Measurements from ENCODE around the gene CRYBB2.
"Not testable (repeated sequence)": the region's sequence is repeated elsewhere in the genome, so short reads cannot be mapped to it uniquely, and the experiment has no call there.

CRYBB2 gene

GRCh38 chr22:25216230-25216629 lies 3.2 kb upstream of the CRYBB2 start:
- Mint-ChIP-seq H3K27ac (no peak overlapping the region), H3K4me1 (no peaks in the 10 kb centered on the region), H3K9me3 (peaks cover 2% of the 10 kb centered on the region), H3K4me3 (no peak overlapping the region), H3K27me3 (ENCODE audit: low read depth) (peaks cover 21% of the 10 kb centered on the region), H3K36me3 (ENCODE audit: low read depth) (no peaks in the 10 kb centered on the region)
- TF ChIP-seq CTCF (IDR thresholded peaks at IDR 0.05; ENCODE audit: unreplicated experiment in 3 of 3), result no peak

- Mint-ChIP-seq H3K27ac (no peak overlapping the region), H3K4me3 (no peak overlapping the region), H3K4me1 (no peaks in the 10 kb centered on the region), H3K9me3 (peaks cover 2% of the 10 kb centered on the region), H3K27me3 (ENCODE audit: low read depth) (peaks cover 35% of the 10 kb centered on the region), H3K36me3 (ENCODE audit: low read depth) (no peaks in the 10 kb centered on the region)
- no peak for TF ChIP-seq CTCF (IDR thresholded peaks at IDR 0.05; ENCODE audit: unreplicated experiment in 3 of 3)
Observed at GRCh38 chr22:25219948-25220442, 556 bp downstream of the CRYBB2 start.

GRCh38 chr22:25221790-25222189 lies 2.4 kb downstream of the CRYBB2 start:
- H3K4me3 Mint-ChIP-seq, result no peak overlapping the region
- H3K4me1 Mint-ChIP-seq, result no peaks in the 10 kb centered on the region
- H3K27ac Mint-ChIP-seq, result no peak overlapping the region
- TF ChIP-seq CTCF (IDR thresholded peaks at IDR 0.05; ENCODE audit: unreplicated experiment in 3 of 3), result no peak
- peaks cover 40% of the 10 kb centered on the region for H3K27me3 Mint-ChIP-seq (ENCODE audit: low read depth)
- no peaks in the 10 kb centered on the region for H3K9me3 Mint-ChIP-seq
- no peaks in the 10 kb centered on the region for H3K36me3 Mint-ChIP-seq (ENCODE audit: low read depth)

- Mint-ChIP-seq H3K27ac (no peak overlapping the region), H3K36me3 (ENCODE audit: low read depth) (no peaks in the 10 kb centered on the region), H3K27me3 (ENCODE audit: low read depth) (peaks cover 39% of the 10 kb centered on the region), H3K4me1 (no peaks in the 10 kb centered on the region), H3K9me3 (no peaks in the 10 kb centered on the region), H3K4me3 (no peak overlapping the region)
- TF ChIP-seq CTCF (IDR thresholded peaks at IDR 0.05; ENCODE audit: unreplicated experiment in 3 of 3), result no peak
Observed at GRCh38 chr22:25223269-25223850, 3.9 kb downstream of the CRYBB2 start.

- Mint-ChIP-seq H3K27me3 (ENCODE audit: low read depth) (peaks cover 32% of the 10 kb centered on the region), H3K4me1 (no peaks in the 10 kb centered on the region), H3K9me3 (no peaks in the 10 kb centered on the region), H3K27ac (no peak overlapping the region), H3K4me3 (no peak overlapping the region), H3K36me3 (ENCODE audit: low read depth) (no peaks in the 10 kb centered on the region)
- TF ChIP-seq CTCF (IDR thresholded peaks at IDR 0.05; ENCODE audit: unreplicated experiment in 3 of 3), result no peak
Observed at GRCh38 chr22:25228822-25229221, 9.4 kb downstream of the CRYBB2 start.

GRCh38 chr22:25230760-25231159 lies 11.3 kb downstream of the CRYBB2 start:
- H3K4me3 Mint-ChIP-seq; H3K4me1 Mint-ChIP-seq; H3K27ac Mint-ChIP-seq; H3K36me3 Mint-ChIP-seq (ENCODE audit: low read depth); H3K9me3 Mint-ChIP-seq: not testable (repeated sequence)
- peaks cover 35% of the 10 kb centered on the region for H3K27me3 Mint-ChIP-seq (ENCODE audit: low read depth)

Data from nephron (organoid).